Neural cell (in vitro differentiated cells): ENCODE measurements around the gene NOP14. TPM values are rescaled to one million over a fixed set of nuclear protein-coding genes. Genes with fewer than 3 reads are reported as not detected.

Experiments used
- H2AFZ ChIP-seq: fragments of 200-600, 300-800 bp; sonication (generic), shearing (Covaris generic); 2 replicates; pipeline ENCODE4 v1.6.0; 2014; ENCODE audit warnings: low read depth, mild to moderate bottlenecking, antibody characterized with exemption, low read length, moderate library complexity
- H3F3A ChIP-seq: fragments of 200-600 bp; shearing (Covaris generic); 2 replicates; pipeline ENCODE4 v1.6.1; 2016; ENCODE audit warnings: mild to moderate bottlenecking, moderate library complexity, mixed read lengths, antibody characterized with exemption, low read length; ENCODE audit not compliant: insufficient read depth, poor library complexity, severe bottlenecking
- H3K27ac ChIP-seq: fragments of 200-600, 300-800 bp; sonication (generic), shearing (Covaris generic); 2 replicates; pipeline ENCODE4 v1.5.1; 2014; ENCODE audit warnings: mild to moderate bottlenecking, low read length, moderate library complexity
- H3K27me3 ChIP-seq: fragments of 300-800, 200-600 bp; sonication (generic), shearing (Covaris generic); 2 replicates; pipeline ENCODE4 v1.6.0; 2014; ENCODE audit warnings: mild to moderate bottlenecking, low read depth, low read length, moderate library complexity; ENCODE audit not compliant: insufficient read depth
- H3K36me3 ChIP-seq: fragments of 300-800, 200-600 bp; sonication (generic), shearing (Covaris generic); 2 replicates; pipeline ENCODE4 v1.5.1; 2014; ENCODE audit warnings: mild to moderate bottlenecking, antibody characterized with exemption, low read length, moderate library complexity; ENCODE audit not compliant: insufficient read depth
- H3K4me2 ChIP-seq: fragments of 300-800, 200-600 bp; sonication (generic), shearing (Covaris generic); 2 replicates; pipeline ENCODE4 v1.6.0; 2014; ENCODE audit warnings: mild to moderate bottlenecking, low read length
- H3K4me3 ChIP-seq: fragments of 300-800, 200-600 bp; sonication (generic), shearing (Covaris generic); 2 replicates; pipeline ENCODE4 v1.5.1; 2014; ENCODE audit warnings: mild to moderate bottlenecking, low read length, moderate library complexity
- H3K79me2 ChIP-seq: fragments of 200-600 bp; shearing (Covaris generic); replicated peaks from 2 replicates; pipeline ENCODE4 v1.6.0; 2014; ENCODE audit warnings: mild to moderate bottlenecking, low read length, moderate library complexity; ENCODE audit not compliant: insufficient read depth
- H3K9ac ChIP-seq: fragments of 300-800, 200-600 bp; sonication (generic), shearing (Covaris generic); 2 replicates; pipeline ENCODE4 v1.6.1; 2016; ENCODE audit warnings: mild to moderate bottlenecking, low read length, mixed read lengths
- H3K9me2 ChIP-seq: fragments of 200-600 bp; shearing (Covaris generic); 2 replicates; pipeline ENCODE4 v1.6.1; 2016; ENCODE audit warnings: mild to moderate bottlenecking, low read length, mixed read lengths; ENCODE audit not compliant: insufficient read depth
- H3K9me3 ChIP-seq: fragments of 200-600, 300-800 bp; sonication (generic), shearing (Covaris generic); 2 replicates; pipeline ENCODE4 v1.6.1; 2016; ENCODE audit warnings: mild to moderate bottlenecking, mixed run types, low read length, moderate library complexity, mixed read lengths
- H4K20me1 ChIP-seq: fragments of 200-600 bp; shearing (Covaris generic); 2 replicates; pipeline ENCODE4 v1.6.1; 2016; ENCODE audit warnings: mild to moderate bottlenecking, mixed run types; ENCODE audit not compliant: insufficient read depth
- EP300 ChIP-seq: fragments of 450-650 bp; conservative IDR thresholded peaks from 2 replicates; pipeline ENCODE4 v1.6.1; 2014; ENCODE audit warnings: antibody characterized with exemption, mild to moderate bottlenecking, moderate library complexity; ENCODE audit not compliant: poor library complexity, severe bottlenecking
- EZH2 ChIP-seq: fragments of 200-600, 300-800 bp; shearing (Covaris generic), sonication (generic); IDR thresholded peaks from 2 replicates; pipeline ENCODE4 v1.6.1; 2014; ENCODE audit warnings: antibody characterized with exemption, low read length, borderline replicate concordance, mild to moderate bottlenecking; ENCODE audit not compliant: insufficient read depth, poor library complexity, severe bottlenecking
- MXI1 ChIP-seq: fragments of 450-650 bp; conservative IDR thresholded peaks from 2 replicates; pipeline ENCODE4 v1.6.1; 2014; ENCODE audit warnings: antibody characterized with exemption, mild to moderate bottlenecking; ENCODE audit not compliant: poor library complexity, severe bottlenecking
- POLR2AphosphoS5 ChIP-seq: IDR thresholded peaks from 2 replicates; pipeline ENCODE4 v1.6.1; 2012
- RAD21 ChIP-seq: fragments of 450-650 bp; conservative IDR thresholded peaks from 2 replicates; pipeline ENCODE4 v1.6.1; 2014; ENCODE audit warnings: antibody characterized with exemption, mild to moderate bottlenecking, moderate library complexity
- REST ChIP-seq: IDR thresholded peaks from 2 replicates; pipeline ENCODE4 v1.6.1; 2012; ENCODE audit warnings: borderline replicate concordance
- SMC3 ChIP-seq: fragments of 450-650 bp; conservative IDR thresholded peaks from 2 replicates; pipeline ENCODE4 v1.6.1; 2014; ENCODE audit warnings: antibody characterized with exemption, mild to moderate bottlenecking, moderate library complexity; ENCODE audit not compliant: poor library complexity
- TAF1 ChIP-seq: IDR thresholded peaks from 2 replicates; pipeline ENCODE4 v1.6.1; 2012; ENCODE audit warnings: low read depth
- polyA plus RNA-seq: library from polyadenylated mRNA; depleted of rRNA; stranded (reverse); fragments of >200 nt; gene quantifications from 2 replicates; pipeline ENCODE4 v1.2.3, GENCODE V29; 2014
- TF ChIP-seq, protein P1 (sequence below): fragments of 450-650 bp; IDR thresholded peaks from 2 replicates; pipeline ENCODE4 v1.5.1; 2014; ENCODE audit warnings: antibody characterized with exemption, mild to moderate bottlenecking, moderate library complexity; ENCODE audit not compliant: poor library complexity, severe bottlenecking

NOP14 gene
- polyA plus RNA-seq, 1 donor from 2014 or later = 6.3 TPM

DNA sequence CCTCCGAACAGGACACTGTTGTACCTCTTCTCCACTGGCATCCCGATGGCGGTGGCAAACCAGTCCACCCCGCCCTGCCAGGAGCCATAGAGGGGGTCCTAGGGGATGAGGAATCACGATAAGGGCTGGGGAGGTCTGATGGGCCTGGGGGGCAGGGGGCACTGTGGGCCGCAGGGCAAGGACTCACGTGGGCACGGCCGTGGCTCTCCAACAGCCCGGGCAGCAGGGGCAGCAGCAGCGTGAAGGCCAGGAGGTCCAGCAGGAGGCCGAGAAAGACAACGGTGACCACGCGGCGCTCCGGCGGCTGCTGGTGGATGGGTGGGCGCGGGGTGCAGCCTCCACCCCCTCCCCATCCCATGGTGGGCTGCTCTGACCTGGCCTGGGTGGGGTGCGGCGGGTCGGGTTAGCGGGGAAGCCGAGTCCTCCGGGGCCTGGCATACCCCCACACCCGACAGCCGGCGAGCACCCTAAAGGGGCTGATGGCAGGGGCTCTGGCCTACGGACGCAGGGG, 29.6 kb downstream of the NOP14 start:
- Histone ChIP-seq H4K20me1 (no peaks in the 10 kb centered on the region), H2AFZ (no peak overlapping the region), H3K4me3 (peak overlapping the region; percentile 73), H3F3A (no peaks in the 10 kb centered on the region), H3K27me3 (no peaks in the 10 kb centered on the region), H3K9me2 (no peaks in the 10 kb centered on the region), H3K79me2 (peaks cover 14% of the 10 kb centered on the region), H3K27ac (peak overlapping the region; percentile 28), H3K4me2 (peak overlapping the region; percentile 14), H3K36me3 (no peaks in the 10 kb centered on the region), H3K9me3 (no peaks in the 10 kb centered on the region), H3K9ac (peak overlapping the region; percentile 65)
- no peak for TF ChIP-seq SMC3
- TF ChIP-seq TAF1 = no peak
- no peak for TF ChIP-seq REST
- no peak for TF ChIP-seq POLR2AphosphoS5
- no peak for TF ChIP-seq EP300
- TF ChIP-seq, protein P1, sequence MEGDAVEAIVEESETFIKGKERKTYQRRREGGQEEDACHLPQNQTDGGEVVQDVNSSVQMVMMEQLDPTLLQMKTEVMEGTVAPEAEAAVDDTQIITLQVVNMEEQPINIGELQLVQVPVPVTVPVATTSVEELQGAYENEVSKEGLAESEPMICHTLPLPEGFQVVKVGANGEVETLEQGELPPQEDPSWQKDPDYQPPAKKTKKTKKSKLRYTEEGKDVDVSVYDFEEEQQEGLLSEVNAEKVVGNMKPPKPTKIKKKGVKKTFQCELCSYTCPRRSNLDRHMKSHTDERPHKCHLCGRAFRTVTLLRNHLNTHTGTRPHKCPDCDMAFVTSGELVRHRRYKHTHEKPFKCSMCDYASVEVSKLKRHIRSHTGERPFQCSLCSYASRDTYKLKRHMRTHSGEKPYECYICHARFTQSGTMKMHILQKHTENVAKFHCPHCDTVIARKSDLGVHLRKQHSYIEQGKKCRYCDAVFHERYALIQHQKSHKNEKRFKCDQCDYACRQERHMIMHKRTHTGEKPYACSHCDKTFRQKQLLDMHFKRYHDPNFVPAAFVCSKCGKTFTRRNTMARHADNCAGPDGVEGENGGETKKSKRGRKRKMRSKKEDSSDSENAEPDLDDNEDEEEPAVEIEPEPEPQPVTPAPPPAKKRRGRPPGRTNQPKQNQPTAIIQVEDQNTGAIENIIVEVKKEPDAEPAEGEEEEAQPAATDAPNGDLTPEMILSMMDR = no peak
- no peak for TF ChIP-seq RAD21
- no peak for TF ChIP-seq MXI1
- TF ChIP-seq EZH2 = no peak

- H3K9me3 ChIP-seq = no peaks in the 10 kb centered on the region
- H3K79me2 ChIP-seq = peaks cover 14% of the 10 kb centered on the region
- H3K4me2 ChIP-seq = peak overlapping the region; percentile 14
- no peak for TF ChIP-seq MXI1
- no peak for TF ChIP-seq EZH2
- TF ChIP-seq RAD21 = no peak
- no peak for TF ChIP-seq SMC3
- TF ChIP-seq, protein P1 = no peak
- no peak for TF ChIP-seq TAF1
- no peak for TF ChIP-seq POLR2AphosphoS5
- no peak for TF ChIP-seq REST
- TF ChIP-seq EP300 = no peak
- H3K9ac ChIP-seq = no peak overlapping the region
- no peaks in the 10 kb centered on the region for H4K20me1 ChIP-seq
- H3K27ac ChIP-seq = no peak overlapping the region
- no peaks in the 10 kb centered on the region for H3K36me3 ChIP-seq
- H3K9me2 ChIP-seq = no peaks in the 10 kb centered on the region
- no peak overlapping the region for H2AFZ ChIP-seq
- no peaks in the 10 kb centered on the region for H3K27me3 ChIP-seq
- no peaks in the 10 kb centered on the region for H3F3A ChIP-seq
- H3K4me3 ChIP-seq = peak overlapping the region; percentile 73
These were observed 30.1 kb downstream of the NOP14 start for GRCh38 chr4:2932951-2933565.
